Cardiac fibroblast (primary cell): ENCODE results near the gene SLC25A33.

Experiments used
- DNase-seq, 2 donors: peaks; one replicate each; pipeline versions ENCODE4 v3.0.0 to v3.0.0-alpha.2; 2010; ENCODE audit warnings: low read depth in 2 of 2
- H3K4me3 ChIP-seq, 2 donors: replicated peaks in 1 of 2; 1 replicate in 1 of 2; 2 replicates in 1 of 2; pipeline ENCODE4 v1.5.1; 2011; ENCODE audit warnings: low read depth in 2 of 2, low read length in 2 of 2, mild to moderate bottlenecking in 2 of 2, moderate library complexity in 1 of 2
- TF ChIP-seq, protein P1 (sequence below): IDR thresholded peaks from one replicate; pipeline ENCODE4 v1.5.1; 2011; ENCODE audit warnings: low read depth, mild to moderate bottlenecking, low read length, inconsistent platforms

Gene SLC25A33

GRCh38 chr1:9520411-9520810 is 18.9 kb upstream of the SLC25A33 start:
- no peak overlapping the region for H3K4me3 ChIP-seq
- DNase-seq = no peak
- TF ChIP-seq, protein P1, sequence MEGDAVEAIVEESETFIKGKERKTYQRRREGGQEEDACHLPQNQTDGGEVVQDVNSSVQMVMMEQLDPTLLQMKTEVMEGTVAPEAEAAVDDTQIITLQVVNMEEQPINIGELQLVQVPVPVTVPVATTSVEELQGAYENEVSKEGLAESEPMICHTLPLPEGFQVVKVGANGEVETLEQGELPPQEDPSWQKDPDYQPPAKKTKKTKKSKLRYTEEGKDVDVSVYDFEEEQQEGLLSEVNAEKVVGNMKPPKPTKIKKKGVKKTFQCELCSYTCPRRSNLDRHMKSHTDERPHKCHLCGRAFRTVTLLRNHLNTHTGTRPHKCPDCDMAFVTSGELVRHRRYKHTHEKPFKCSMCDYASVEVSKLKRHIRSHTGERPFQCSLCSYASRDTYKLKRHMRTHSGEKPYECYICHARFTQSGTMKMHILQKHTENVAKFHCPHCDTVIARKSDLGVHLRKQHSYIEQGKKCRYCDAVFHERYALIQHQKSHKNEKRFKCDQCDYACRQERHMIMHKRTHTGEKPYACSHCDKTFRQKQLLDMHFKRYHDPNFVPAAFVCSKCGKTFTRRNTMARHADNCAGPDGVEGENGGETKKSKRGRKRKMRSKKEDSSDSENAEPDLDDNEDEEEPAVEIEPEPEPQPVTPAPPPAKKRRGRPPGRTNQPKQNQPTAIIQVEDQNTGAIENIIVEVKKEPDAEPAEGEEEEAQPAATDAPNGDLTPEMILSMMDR = no peak

- DNase-seq = peak; percentile 17 to 46
- H3K4me3 ChIP-seq = no peak overlapping the region
- TF ChIP-seq, protein P1 = no peak
These were observed 10.1 kb upstream of the SLC25A33 start for GRCh38 chr1:9529190-9529589.

DNA sequence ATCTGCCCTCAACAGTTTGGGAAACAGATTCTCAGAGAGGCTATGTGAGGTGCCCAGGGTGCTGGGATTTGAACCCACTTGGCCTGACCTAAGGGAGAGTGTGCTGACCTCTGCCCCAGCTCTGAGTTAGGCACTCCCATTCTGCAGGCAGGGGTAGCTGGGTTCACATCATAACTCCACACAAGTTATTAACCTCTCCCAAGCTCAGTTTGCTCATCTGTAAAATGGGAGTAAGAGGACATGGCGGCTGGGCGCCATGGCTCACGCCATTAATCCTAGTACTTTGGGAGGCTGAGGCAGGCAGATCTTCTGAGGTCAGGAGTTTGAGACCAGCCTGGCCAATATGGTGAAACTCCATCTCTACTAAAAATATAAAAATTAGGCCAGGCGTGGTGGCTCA is 8.9 kb upstream of the SLC25A33 start:
- H3K4me3 ChIP-seq = no peak overlapping the region
- DNase-seq = no peak

DNA sequence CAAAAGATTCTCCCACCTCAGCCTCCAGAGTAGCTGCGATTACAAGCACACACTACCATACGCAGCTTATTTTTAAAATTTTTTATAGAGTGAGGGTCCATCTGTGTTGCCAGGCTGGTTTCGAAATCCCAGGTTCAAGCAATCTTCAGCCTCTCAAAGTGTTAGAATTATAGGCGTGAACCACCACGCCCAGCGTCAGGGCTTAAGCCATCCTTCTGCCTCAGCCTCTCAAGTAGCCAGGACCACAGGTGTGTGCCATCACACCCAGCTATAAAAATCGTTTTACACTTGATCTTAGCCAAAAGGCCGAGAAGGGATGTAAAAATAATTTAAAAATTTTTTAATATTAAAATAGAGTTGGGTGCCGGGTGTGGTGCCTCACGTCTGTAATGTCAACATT is 4.3 kb upstream of the SLC25A33 start:
- DNase-seq = no peak
- H3K4me3 ChIP-seq = no peak overlapping the region
- TF ChIP-seq, protein P1 = no peak

More for the DNA sequence above, 8.9 kb upstream of the SLC25A33 start:
- TF ChIP-seq, protein P1 = no peak

DNA sequence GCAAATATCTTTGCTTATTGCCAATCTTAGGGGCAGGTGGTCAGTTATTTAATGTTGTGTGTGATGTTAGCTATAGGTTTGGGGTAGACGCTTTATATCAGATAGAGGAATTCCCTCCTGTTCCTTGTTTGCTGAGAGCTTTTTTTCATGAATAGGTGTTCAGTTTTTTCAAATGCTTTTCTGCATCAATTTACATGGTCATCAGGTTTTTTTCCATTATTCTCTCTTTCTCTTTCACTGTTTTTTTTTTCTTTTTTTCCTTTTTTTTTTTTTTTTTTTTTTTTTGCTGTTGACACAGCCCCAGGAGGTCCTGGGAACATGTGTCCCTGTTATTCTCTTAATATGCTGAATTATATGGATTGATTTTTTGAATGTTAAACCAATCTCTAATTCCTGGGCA is 3.0 kb upstream of the SLC25A33 start:
- no peak overlapping the region for H3K4me3 ChIP-seq
- DNase-seq = no peak
- TF ChIP-seq, protein P1 = no peak

GRCh38 chr1:9537863-9538668 is 1.2 kb upstream of the SLC25A33 start:
- H3K4me3 ChIP-seq = no peak overlapping the region
- TF ChIP-seq, protein P1 = no peak
- DNase-seq = no peak

GRCh38 chr1:9538669-9539164 is 548 bp upstream of the SLC25A33 start:
- DNase-seq = no peak
- H3K4me3 ChIP-seq = no peak overlapping the region
- TF ChIP-seq, protein P1 = no peak
